ENCODE results near the gene MRAS.

The MRAS gene

DNA sequence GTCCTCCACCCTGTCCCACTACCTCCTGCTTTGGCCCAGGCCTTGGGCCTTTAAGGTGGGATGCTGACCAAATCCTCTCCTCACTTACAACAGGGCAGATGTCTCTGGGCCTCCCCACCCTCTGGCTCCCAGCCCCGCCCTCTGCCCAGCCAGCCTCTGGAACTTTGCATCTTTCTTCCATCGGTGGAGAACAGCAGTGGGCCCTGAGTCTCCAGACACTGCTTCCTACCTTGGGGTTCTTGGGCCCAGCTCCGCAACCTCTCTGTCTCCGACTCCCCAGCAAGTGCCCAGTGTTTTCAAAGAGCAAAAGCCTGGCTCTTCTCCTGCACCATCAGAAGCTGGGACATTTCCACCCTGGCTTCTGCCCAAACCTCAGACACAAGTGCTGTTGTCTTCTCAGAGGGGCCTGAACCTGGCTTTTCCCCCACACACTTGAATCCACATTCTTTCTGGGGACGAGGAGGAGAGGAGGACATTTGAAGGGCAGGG, 33.1 kb downstream of the MRAS start:
- no peaks in the 10 kb centered on the region for H3K36me3 ChIP-seq (ENCODE audit: control insufficient read depth in 2 of 2, insufficient read depth in 1 of 2, low read length in 2 of 2)
- ChIA-PET CTCF (no interaction called here), POLR2A (no interaction called here)
- no peak overlapping the region for H3K27ac ChIP-seq (ENCODE audit: extremely low read depth, low read depth, low read length)
- TF ChIP-seq ZBTB1 (tag by site-specific recombination; IDR thresholded peaks at IDR 0.05) (no peak), ZNF302 (tag by site-specific recombination; IDR thresholded peaks at IDR 0.05; ENCODE audit: low read depth) (no peak), ZNF174 (tag by site-specific recombination; IDR thresholded peaks at IDR 0.05) (no peak), ZNF658 (tag by site-specific recombination; IDR thresholded peaks at IDR 0.05) (no peak), ZNF792 (tag by site-specific recombination; IDR thresholded peaks at IDR 0.05) (no peak), ZNF426 (tag by site-specific recombination; IDR thresholded peaks at IDR 0.05) (no peak)
- TF ChIP-seq, protein P1, sequence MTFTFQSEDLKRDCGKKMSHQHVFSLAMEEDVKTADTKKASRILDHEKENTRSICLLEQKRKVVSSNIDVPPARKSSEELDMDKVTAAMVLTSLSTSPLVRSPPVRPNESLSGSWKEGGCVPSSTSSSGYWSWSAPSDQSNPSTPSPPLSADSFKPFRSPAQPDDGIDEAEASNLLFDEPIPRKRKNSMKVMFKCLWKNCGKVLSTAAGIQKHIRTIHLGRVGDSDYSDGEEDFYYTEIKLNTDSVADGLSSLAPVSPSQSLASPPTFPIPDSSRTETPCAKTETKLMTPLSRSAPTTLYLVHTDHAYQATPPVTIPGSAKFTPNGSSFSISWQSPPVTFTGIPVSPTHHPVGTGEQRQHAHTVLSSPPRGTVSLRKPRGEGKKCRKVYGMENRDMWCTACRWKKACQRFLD (tag by site-specific recombination; IDR thresholded peaks at IDR 0.05) = no peak
- no peaks in the 10 kb centered on the region for H3K4me1 ChIP-seq (ENCODE audit: control insufficient read depth, insufficient read depth, low read length)
- no peak overlapping the region for H3K4me3 ChIP-seq (ENCODE audit: low read depth, low read length)
- no peaks in the 10 kb centered on the region for H3K9me3 ChIP-seq (ENCODE audit: control insufficient read depth, insufficient read depth, low read depth, low read length)

DNA sequence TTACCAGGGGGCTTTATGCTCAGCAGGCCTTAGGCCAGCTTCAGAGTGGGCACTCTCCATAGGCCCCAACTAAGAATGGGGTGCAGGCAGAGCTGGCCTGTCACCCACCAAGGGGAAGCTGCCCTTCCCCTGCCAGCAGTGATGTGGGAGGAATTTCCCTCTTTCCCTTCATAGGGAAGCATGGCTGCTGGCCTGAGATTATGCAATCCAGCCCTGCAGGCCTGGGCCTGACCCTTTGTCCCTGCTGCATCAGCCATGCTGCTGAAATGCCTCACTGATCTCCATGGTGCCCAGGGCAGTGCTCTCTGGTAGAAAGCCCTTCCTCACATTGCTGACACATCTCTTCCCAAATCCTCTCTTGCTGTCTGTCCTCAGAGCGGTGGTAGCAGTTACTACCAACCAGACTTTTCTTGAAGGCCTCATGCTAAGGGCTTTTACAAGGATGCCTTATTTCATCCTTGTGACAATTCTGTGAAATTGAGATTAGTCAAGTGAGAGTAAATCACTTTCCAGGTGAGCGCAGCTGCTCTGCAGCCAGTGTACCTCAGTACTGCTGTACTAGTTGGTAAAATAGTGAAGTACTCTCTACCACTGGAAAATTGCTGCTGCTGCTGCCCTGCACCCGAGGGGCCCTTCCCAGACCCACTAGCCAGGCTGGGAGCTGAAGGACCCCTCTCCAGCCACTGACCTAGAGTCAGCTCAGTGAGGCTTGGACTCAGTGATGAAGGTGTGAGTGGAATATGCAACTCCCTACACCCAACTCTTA, 33.8 kb downstream of the MRAS start:
- ChIA-PET CTCF (no interaction called here), POLR2A (no interaction called here)
- H3K9me3 ChIP-seq (ENCODE audit: control insufficient read depth, insufficient read depth, low read depth, low read length) = no peaks in the 10 kb centered on the region
- H3K4me1 ChIP-seq (ENCODE audit: control insufficient read depth, insufficient read depth, low read length) = no peaks in the 10 kb centered on the region
- no peak overlapping the region for H3K4me3 ChIP-seq (ENCODE audit: low read depth, low read length)
- no peak overlapping the region for H3K27ac ChIP-seq (ENCODE audit: extremely low read depth, low read depth, low read length)
- no peaks in the 10 kb centered on the region for H3K36me3 ChIP-seq (ENCODE audit: control insufficient read depth in 2 of 2, insufficient read depth in 1 of 2, low read length in 2 of 2)
- TF ChIP-seq KLF1 (tag by site-specific recombination; IDR thresholded peaks at IDR 0.05) (no peak), ZSCAN5A (tag by site-specific recombination; IDR thresholded peaks at IDR 0.05) (no peak), KLF7 (tag by site-specific recombination; IDR thresholded peaks at IDR 0.05; ENCODE audit: borderline replicate concordance) (no peak), MZF1 (tag by site-specific recombination; IDR thresholded peaks at IDR 0.05; ENCODE audit: borderline replicate concordance) (no peak), GLI2 (tag by site-specific recombination; IDR thresholded peaks at IDR 0.05; ENCODE audit: borderline replicate concordance, low read depth) (no peak), ZFP3 (tag by site-specific recombination; IDR thresholded peaks at IDR 0.05; ENCODE audit: low read depth) (no peak), ZNF211 (tag by site-specific recombination; IDR thresholded peaks at IDR 0.05; ENCODE audit: low read depth) (no peak), ZNF585B (tag by site-specific recombination; IDR thresholded peaks at IDR 0.05) (no peak), ZNF501 (tag by site-specific recombination; IDR thresholded peaks at IDR 0.05) (no peak), ZNF837 (tag by site-specific recombination; IDR thresholded peaks at IDR 0.05) (no peak), ZNF548 (tag by site-specific recombination; IDR thresholded peaks at IDR 0.05) (no peak), ZBTB48 (tag by site-specific recombination; IDR thresholded peaks at IDR 0.05) (no peak), ZXDB (tag by site-specific recombination; IDR thresholded peaks at IDR 0.05) (no peak), GLIS2 (tag by site-specific recombination; IDR thresholded peaks at IDR 0.05) (no peak), ZNF792 (tag by site-specific recombination; IDR thresholded peaks at IDR 0.05) (no peak), KLF16 (tag by site-specific recombination; IDR thresholded peaks at IDR 0.05) (no peak), ZSCAN23 (tag by site-specific recombination; IDR thresholded peaks at IDR 0.05) (no peak), ZNF2 (tag by site-specific recombination; IDR thresholded peaks at IDR 0.05) (no peak), ZFP41 (tag by site-specific recombination; IDR thresholded peaks at IDR 0.05; ENCODE audit: borderline replicate concordance) (no peak)

Measured in HEK293 (cell line).